AG09309 (cell line): ENCODE data around the gene MAT2B.

Experiments
- DNase-seq: peaks from one replicate; pipeline ENCODE4 v3.0.0-alpha.2; 2010; ENCODE audit warnings: low read depth
- H3K4me3 ChIP-seq: 2 replicates; pipeline ENCODE4 v1.5.1; 2011; ENCODE audit warnings: mild to moderate bottlenecking, low read depth, low read length, moderate library complexity; ENCODE audit not compliant: control insufficient read depth
- CTCF ChIP-seq: IDR thresholded peaks from 2 replicates; pipeline ENCODE4 v1.5.1; 2011; ENCODE audit warnings: mild to moderate bottlenecking, low read depth, low read length, inconsistent platforms; ENCODE audit not compliant: insufficient read depth, control insufficient read depth; ENCODE audit errors: missing control alignments

The MAT2B gene

GRCh38 chr5:163478982-163479271, 26.5 kb upstream of the MAT2B start:
- no peak overlapping the region for H3K4me3 ChIP-seq
- TF ChIP-seq CTCF: no peak
- DNase-seq: no peak

GRCh38 chr5:163489055-163489744, 16.2 kb upstream of the MAT2B start:
- peak; percentile 23 for TF ChIP-seq CTCF
- H3K4me3 ChIP-seq: no peak overlapping the region
- no peak for DNase-seq

GRCh38 chr5:163489745-163490075, 15.7 kb upstream of the MAT2B start:
- DNase-seq: no peak
- no peak overlapping the region for H3K4me3 ChIP-seq
- TF ChIP-seq CTCF: no peak

- TF ChIP-seq CTCF: no peak
- H3K4me3 ChIP-seq: no peak overlapping the region
- no peak for DNase-seq
Observed at GRCh38 chr5:163496286-163496685, 9.1 kb upstream of the MAT2B start.

- no peak overlapping the region for H3K4me3 ChIP-seq
- no peak for TF ChIP-seq CTCF
- DNase-seq: no peak
Observed at GRCh38 chr5:163497315-163497714, 8.1 kb upstream of the MAT2B start.

- no peak for DNase-seq
- TF ChIP-seq CTCF: no peak
- no peak overlapping the region for H3K4me3 ChIP-seq
Observed at GRCh38 chr5:163498886-163499285, 6.5 kb upstream of the MAT2B start.

GRCh38 chr5:163502521-163502920, 2.9 kb upstream of the MAT2B start:
- no peak for DNase-seq
- peak overlapping the region; percentile 0; the same call in 1 of the 2 replicates for H3K4me3 ChIP-seq
- TF ChIP-seq CTCF: no peak
